Activated gamma-delta T cell treated with anti-CD3 and anti-CD28 coated beads, Interleukin-2, amount 50 U/mL, for 16 hours (primary cell): ENCODE results near the gene CD320.
"Not testable (repeated sequence)": the region's sequence is repeated elsewhere in the genome, so short reads cannot be mapped to it uniquely, and the experiment has no call there.

Experiments
- DNase-seq: peaks from one replicate; pipeline ENCODE4 v3.0.0-alpha.2; 2020; ENCODE audit warnings: low read depth

The CD320 gene

GRCh38 chr19:8307965-8308866 is at the start of gene CD320:
Gene CD320, minus strand, starts transcription at chr19:8308358. Its CDS starts 68 bp downstream, at chr19:8308290.
- peak; percentile 82 for DNase-seq

GRCh38 chr19:8357007-8357521 is 48.9 kb upstream of the CD320 start:
- DNase-seq = no peak

- no peak for DNase-seq
Observed at GRCh38 chr19:8355631-8356402, 47.7 kb upstream of the CD320 start.

GRCh38 chr19:8352845-8353244 is 44.7 kb upstream of the CD320 start:
- DNase-seq = not testable (repeated sequence)

- DNase-seq = no peak
Observed at GRCh38 chr19:8352134-8352827, 44.1 kb upstream of the CD320 start.

- DNase-seq = not testable (repeated sequence)
Observed at GRCh38 chr19:8349629-8350372, 41.6 kb upstream of the CD320 start.

- no peak for DNase-seq
Observed at GRCh38 chr19:8343483-8343844, 35.3 kb upstream of the CD320 start.

- DNase-seq = peak; percentile 91
Observed at GRCh38 chr19:8342684-8343482, 34.7 kb upstream of the CD320 start, which contains the start of gene KANK3. Gene KANK3, minus strand, starts transcription at chr19:8343262. Its CDS starts 5,434 bp downstream, at chr19:8337828.

GRCh38 chr19:8342316-8342683 is 34.1 kb upstream of the CD320 start:
- no peak for DNase-seq

GRCh38 chr19:8341504-8341903 is 33.3 kb upstream of the CD320 start:
- not testable (repeated sequence) for DNase-seq

GRCh38 chr19:8340341-8341096 is 32.4 kb upstream of the CD320 start:
- no peak for DNase-seq

GRCh38 chr19:8338835-8339234 is 30.7 kb upstream of the CD320 start:
- DNase-seq = no peak

GRCh38 chr19:8337728-8338127 is 29.6 kb upstream of the CD320 start:
- DNase-seq = no peak

- DNase-seq = no peak
Observed at GRCh38 chr19:8336660-8337059, 28.5 kb upstream of the CD320 start.

- no peak for DNase-seq
Observed at GRCh38 chr19:8336072-8336569, 28.0 kb upstream of the CD320 start.

GRCh38 chr19:8335343-8336071 is 27.3 kb upstream of the CD320 start:
- no peak for DNase-seq

- DNase-seq = no peak
Observed at GRCh38 chr19:8334458-8335342, 26.5 kb upstream of the CD320 start.
